Measurements from ENCODE around the gene ZNF502. TPM values are rescaled to one million over a fixed set of nuclear protein-coding genes. Genes with fewer than 3 reads are reported as not detected.
A peak's percentile ranks its signal among the peaks of the same experiment; 100 is the strongest.

Gene ZNF502
- polyA plus RNA-seq, 2 donors: 1.9 to 2.2 TPM

GRCh38 chr3:44685128-44685800, 27.2 kb upstream of the ZNF502 start:
- 3% methylated on average over 48 of the region's 48 CpGs for WGBS, 2 donors
- peak overlapping the region in 1 of 2 donors; percentile 46 for H3K27ac ChIP-seq (ENCODE audit: low read depth in 2 of 2, low read length in 1 of 2)

GRCh38 chr3:44687898-44688297, 24.6 kb upstream of the ZNF502 start:
- Histone ChIP-seq H3K4me3 (ENCODE audit: low read depth in 1 of 2, low read length in 2 of 2) (no peak overlapping the region), H3K9me3 (ENCODE audit: control insufficient read depth in 2 of 2, insufficient read depth in 1 of 2, low read depth in 1 of 2, low read length in 1 of 2) (peaks cover 0 to 6% of the 10 kb centered on the region in 2 donors), H3K27me3 (ENCODE audit: control insufficient read depth in 1 of 2, insufficient read depth in 2 of 2, low read length in 2 of 2) (no peaks in the 10 kb centered on the region), H3K4me1 (ENCODE audit: control insufficient read depth in 2 of 2, insufficient read depth in 2 of 2, low read length in 1 of 2) (peaks cover 0 to 5% of the 10 kb centered on the region in 2 donors), H3K27ac (ENCODE audit: low read depth in 2 of 2, low read length in 1 of 2) (no peak overlapping the region), H3K36me3 (ENCODE audit: control insufficient read depth in 2 of 2, insufficient read depth in 2 of 2, low read length in 1 of 2) (no peaks in the 10 kb centered on the region)
- WGBS, 2 donors: 54 to 58% methylated on average over 1 of the region's 1 CpG

More at GRCh38 chr3:44685128-44685800, 27.2 kb upstream of the ZNF502 start:
- Histone ChIP-seq H3K9me3 (ENCODE audit: control insufficient read depth in 2 of 2, insufficient read depth in 1 of 2, low read depth in 1 of 2, low read length in 1 of 2) (peaks cover 0 to 9% of the 10 kb centered on the region in 2 donors), H3K36me3 (ENCODE audit: control insufficient read depth in 2 of 2, insufficient read depth in 2 of 2, low read length in 1 of 2) (no peaks in the 10 kb centered on the region), H3K4me3 (ENCODE audit: low read depth in 1 of 2, low read length in 2 of 2) (peak overlapping the region; percentile 75 to 92), H3K4me1 (ENCODE audit: control insufficient read depth in 2 of 2, insufficient read depth in 2 of 2, low read length in 1 of 2) (peaks cover 0 to 5% of the 10 kb centered on the region in 2 donors), H3K27me3 (ENCODE audit: control insufficient read depth in 1 of 2, insufficient read depth in 2 of 2, low read length in 2 of 2) (no peaks in the 10 kb centered on the region)

GRCh38 chr3:44721231-44722102, 9.0 kb downstream of the ZNF502 start:
- peaks cover 5 to 10% of the 10 kb centered on the region in 2 donors for H3K36me3 ChIP-seq (ENCODE audit: control insufficient read depth in 2 of 2, insufficient read depth in 2 of 2, low read length in 1 of 2)

GRCh38 chr3:44722103-44722401, 9.6 kb downstream of the ZNF502 start:
- 100% methylated on average over 1 of the region's 1 CpG for WGBS, 2 donors
- H3K4me1 ChIP-seq (ENCODE audit: control insufficient read depth in 2 of 2, insufficient read depth in 2 of 2, low read length in 1 of 2): no peaks in the 10 kb centered on the region
- H3K27ac ChIP-seq (ENCODE audit: low read depth in 2 of 2, low read length in 1 of 2): no peak overlapping the region
- peaks cover 9 to 20% of the 10 kb centered on the region in 2 donors for H3K9me3 ChIP-seq (ENCODE audit: control insufficient read depth in 2 of 2, insufficient read depth in 1 of 2, low read depth in 1 of 2, low read length in 1 of 2)
- H3K27me3 ChIP-seq (ENCODE audit: control insufficient read depth in 1 of 2, insufficient read depth in 2 of 2, low read length in 2 of 2): no peaks in the 10 kb centered on the region
- H3K36me3 ChIP-seq (ENCODE audit: control insufficient read depth in 2 of 2, insufficient read depth in 2 of 2, low read length in 1 of 2): peaks cover 5 to 10% of the 10 kb centered on the region in 2 donors
- H3K4me3 ChIP-seq (ENCODE audit: low read depth in 1 of 2, low read length in 2 of 2): no peak overlapping the region

More at GRCh38 chr3:44721231-44722102, 9.0 kb downstream of the ZNF502 start:
- Histone ChIP-seq H3K27me3 (ENCODE audit: control insufficient read depth in 1 of 2, insufficient read depth in 2 of 2, low read length in 2 of 2) (no peaks in the 10 kb centered on the region), H3K27ac (ENCODE audit: low read depth in 2 of 2, low read length in 1 of 2) (no peak overlapping the region), H3K4me3 (ENCODE audit: low read depth in 1 of 2, low read length in 2 of 2) (no peak overlapping the region), H3K9me3 (ENCODE audit: control insufficient read depth in 2 of 2, insufficient read depth in 1 of 2, low read depth in 1 of 2, low read length in 1 of 2) (peaks cover 9 to 20% of the 10 kb centered on the region in 2 donors), H3K4me1 (ENCODE audit: control insufficient read depth in 2 of 2, insufficient read depth in 2 of 2, low read length in 1 of 2) (no peaks in the 10 kb centered on the region)
- 97 to 98% methylated on average over 10 of the region's 10 CpGs for WGBS, 2 donors

- H3K27ac ChIP-seq (ENCODE audit: low read depth in 2 of 2, low read length in 1 of 2): peak within 1 kb of the TSS; percentile 55 to 79
- peak within 1 kb of the TSS; percentile 62 to 88 for H3K4me3 ChIP-seq (ENCODE audit: low read depth in 1 of 2, low read length in 2 of 2)
- no peaks in the 10 kb centered on the region for H3K27me3 ChIP-seq (ENCODE audit: control insufficient read depth in 1 of 2, insufficient read depth in 2 of 2, low read length in 2 of 2)
- H3K36me3 ChIP-seq (ENCODE audit: control insufficient read depth in 2 of 2, insufficient read depth in 2 of 2, low read length in 1 of 2): peaks cover 0 to 6% of the 10 kb centered on the region in 2 donors
- H3K4me1 ChIP-seq (ENCODE audit: control insufficient read depth in 2 of 2, insufficient read depth in 2 of 2, low read length in 1 of 2): no peaks in the 10 kb centered on the region
- WGBS, 2 donors: 2 to 3% methylated on average over 46 of the region's 46 CpGs
- H3K9me3 ChIP-seq (ENCODE audit: control insufficient read depth in 2 of 2, insufficient read depth in 1 of 2, low read depth in 1 of 2, low read length in 1 of 2): peaks cover 3 to 6% of the 10 kb centered on the region in 2 donors
Measured at GRCh38 chr3:44729384-44729910, 17.0 kb downstream of the ZNF502 start, which contains the start of gene ZNF501. TSS of gene ZNF501 (plus strand) at chr3:44729635. CDS start at chr3:44734422, 4,787 bp downstream.

- H3K4me1 ChIP-seq (ENCODE audit: control insufficient read depth in 2 of 2, insufficient read depth in 2 of 2, low read length in 1 of 2): no peaks in the 10 kb centered on the region
- H3K27me3 ChIP-seq (ENCODE audit: control insufficient read depth in 1 of 2, insufficient read depth in 2 of 2, low read length in 2 of 2): peaks cover 0 to 2% of the 10 kb centered on the region in 2 donors
- peaks cover 0 to 6% of the 10 kb centered on the region in 2 donors for H3K36me3 ChIP-seq (ENCODE audit: control insufficient read depth in 2 of 2, insufficient read depth in 2 of 2, low read length in 1 of 2)
- 92 to 94% methylated on average over 3 of the region's 3 CpGs for WGBS, 2 donors
- no peak overlapping the region for H3K27ac ChIP-seq (ENCODE audit: low read depth in 2 of 2, low read length in 1 of 2)
- H3K4me3 ChIP-seq (ENCODE audit: low read depth in 1 of 2, low read length in 2 of 2): no peak overlapping the region
- H3K9me3 ChIP-seq (ENCODE audit: control insufficient read depth in 2 of 2, insufficient read depth in 1 of 2, low read depth in 1 of 2, low read length in 1 of 2): peaks cover 4 to 17% of the 10 kb centered on the region in 2 donors
Measured at GRCh38 chr3:44734646-44735168, 22.2 kb downstream of the ZNF502 start.

- no peaks in the 10 kb centered on the region for H3K27me3 ChIP-seq (ENCODE audit: control insufficient read depth in 1 of 2, insufficient read depth in 2 of 2, low read length in 2 of 2)
- no peaks in the 10 kb centered on the region for H3K36me3 ChIP-seq (ENCODE audit: control insufficient read depth in 2 of 2, insufficient read depth in 2 of 2, low read length in 1 of 2)
- no peaks in the 10 kb centered on the region for H3K4me1 ChIP-seq (ENCODE audit: control insufficient read depth in 2 of 2, insufficient read depth in 2 of 2, low read length in 1 of 2)
- peak overlapping the region; percentile 60 to 92 for H3K4me3 ChIP-seq (ENCODE audit: low read depth in 1 of 2, low read length in 2 of 2)
- WGBS, 2 donors: 2% methylated on average over 15 of the region's 15 CpGs
- peaks cover 0 to 2% of the 10 kb centered on the region in 2 donors for H3K9me3 ChIP-seq (ENCODE audit: control insufficient read depth in 2 of 2, insufficient read depth in 1 of 2, low read depth in 1 of 2, low read length in 1 of 2)
- peak overlapping the region; percentile 18 to 77 for H3K27ac ChIP-seq (ENCODE audit: low read depth in 2 of 2, low read length in 1 of 2)
Measured at GRCh38 chr3:44761101-44761423, 48.6 kb downstream of the ZNF502 start.

- WGBS, 2 donors: 0 to 1% methylated on average over 64 of the region's 64 CpGs
- Histone ChIP-seq H3K36me3 (ENCODE audit: control insufficient read depth in 2 of 2, insufficient read depth in 2 of 2, low read length in 1 of 2) (no peaks in the 10 kb centered on the region), H3K27ac (ENCODE audit: low read depth in 2 of 2, low read length in 1 of 2) (peak within 1 kb of the TSS; percentile 18 to 77), H3K27me3 (ENCODE audit: control insufficient read depth in 1 of 2, insufficient read depth in 2 of 2, low read length in 2 of 2) (no peaks in the 10 kb centered on the region), H3K4me3 (ENCODE audit: low read depth in 1 of 2, low read length in 2 of 2) (peak within 1 kb of the TSS; percentile 60 to 92), H3K4me1 (ENCODE audit: control insufficient read depth in 2 of 2, insufficient read depth in 2 of 2, low read length in 1 of 2) (no peaks in the 10 kb centered on the region), H3K9me3 (ENCODE audit: control insufficient read depth in 2 of 2, insufficient read depth in 1 of 2, low read depth in 1 of 2, low read length in 1 of 2) (peaks cover 0 to 2% of the 10 kb centered on the region in 2 donors)
Measured at GRCh38 chr3:44761424-44762169, 49.1 kb downstream of the ZNF502 start, which contains the start of the genes KIAA1143 and KIF15. TSS of gene KIAA1143 (minus strand) at chr3:44761619. CDS start at chr3:44761602, 17 bp downstream. TSS of gene KIF15 (plus strand) at chr3:44761794. CDS start at chr3:44761866, 72 bp downstream.
